MM.1S (cell line): ENCODE measurements around the gene EIF3CL.
"Not testable (repeated sequence)": the region's sequence is repeated elsewhere in the genome, so short reads cannot be mapped to it uniquely, and the experiment has no call there.

Experiments used
- EZH2phosphoT487 ChIP-seq: fragments of 300-600 bp; sonication (generic); IDR thresholded peaks from 2 replicates; pipeline ENCODE4 v1.6.1; 2018; ENCODE audit warnings: antibody characterized with exemption, low read length
- TF ChIP-seq, protein P1 (sequence below): fragments of 300-600 bp; sonication (generic); IDR thresholded peaks from 2 replicates; pipeline ENCODE4 v1.5.1; 2016; ENCODE audit warnings: antibody characterized with exemption, low read length, mixed read lengths

DNA sequence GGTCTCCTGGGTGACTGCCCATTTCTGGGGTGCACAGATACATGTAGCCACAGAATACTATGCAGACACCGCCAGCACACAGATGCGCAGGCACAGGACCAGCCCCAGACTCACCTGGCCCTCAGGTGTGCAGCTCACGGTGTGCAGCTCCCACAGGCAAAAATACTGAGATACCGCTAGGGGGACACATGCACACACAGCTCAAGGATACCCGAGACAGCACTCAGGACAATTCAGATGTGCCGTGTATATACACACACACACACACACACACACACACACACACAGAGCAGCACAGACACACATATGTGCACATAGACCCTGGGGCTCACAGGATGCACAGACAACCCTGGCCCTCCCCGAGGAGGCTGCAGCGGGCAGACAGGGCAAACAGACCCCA is 28.5 kb downstream of the EIF3CL start:
- TF ChIP-seq, protein P1, sequence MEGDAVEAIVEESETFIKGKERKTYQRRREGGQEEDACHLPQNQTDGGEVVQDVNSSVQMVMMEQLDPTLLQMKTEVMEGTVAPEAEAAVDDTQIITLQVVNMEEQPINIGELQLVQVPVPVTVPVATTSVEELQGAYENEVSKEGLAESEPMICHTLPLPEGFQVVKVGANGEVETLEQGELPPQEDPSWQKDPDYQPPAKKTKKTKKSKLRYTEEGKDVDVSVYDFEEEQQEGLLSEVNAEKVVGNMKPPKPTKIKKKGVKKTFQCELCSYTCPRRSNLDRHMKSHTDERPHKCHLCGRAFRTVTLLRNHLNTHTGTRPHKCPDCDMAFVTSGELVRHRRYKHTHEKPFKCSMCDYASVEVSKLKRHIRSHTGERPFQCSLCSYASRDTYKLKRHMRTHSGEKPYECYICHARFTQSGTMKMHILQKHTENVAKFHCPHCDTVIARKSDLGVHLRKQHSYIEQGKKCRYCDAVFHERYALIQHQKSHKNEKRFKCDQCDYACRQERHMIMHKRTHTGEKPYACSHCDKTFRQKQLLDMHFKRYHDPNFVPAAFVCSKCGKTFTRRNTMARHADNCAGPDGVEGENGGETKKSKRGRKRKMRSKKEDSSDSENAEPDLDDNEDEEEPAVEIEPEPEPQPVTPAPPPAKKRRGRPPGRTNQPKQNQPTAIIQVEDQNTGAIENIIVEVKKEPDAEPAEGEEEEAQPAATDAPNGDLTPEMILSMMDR = not testable (repeated sequence)
- not testable (repeated sequence) for TF ChIP-seq EZH2phosphoT487
